DMS79 treated with DMSO at 0.1 percent for 48 hours (cell line): ENCODE data around the gene TSPAN16.
"Not testable (repeated sequence)": the region's sequence is repeated elsewhere in the genome, so short reads cannot be mapped to it uniquely, and the experiment has no call there.

ENCODE experiments used
- DNase-seq: peaks from one replicate; lab custom pipeline; 2025; lab: John Stamatoyannopoulos, UW

The TSPAN16 gene

DNA sequence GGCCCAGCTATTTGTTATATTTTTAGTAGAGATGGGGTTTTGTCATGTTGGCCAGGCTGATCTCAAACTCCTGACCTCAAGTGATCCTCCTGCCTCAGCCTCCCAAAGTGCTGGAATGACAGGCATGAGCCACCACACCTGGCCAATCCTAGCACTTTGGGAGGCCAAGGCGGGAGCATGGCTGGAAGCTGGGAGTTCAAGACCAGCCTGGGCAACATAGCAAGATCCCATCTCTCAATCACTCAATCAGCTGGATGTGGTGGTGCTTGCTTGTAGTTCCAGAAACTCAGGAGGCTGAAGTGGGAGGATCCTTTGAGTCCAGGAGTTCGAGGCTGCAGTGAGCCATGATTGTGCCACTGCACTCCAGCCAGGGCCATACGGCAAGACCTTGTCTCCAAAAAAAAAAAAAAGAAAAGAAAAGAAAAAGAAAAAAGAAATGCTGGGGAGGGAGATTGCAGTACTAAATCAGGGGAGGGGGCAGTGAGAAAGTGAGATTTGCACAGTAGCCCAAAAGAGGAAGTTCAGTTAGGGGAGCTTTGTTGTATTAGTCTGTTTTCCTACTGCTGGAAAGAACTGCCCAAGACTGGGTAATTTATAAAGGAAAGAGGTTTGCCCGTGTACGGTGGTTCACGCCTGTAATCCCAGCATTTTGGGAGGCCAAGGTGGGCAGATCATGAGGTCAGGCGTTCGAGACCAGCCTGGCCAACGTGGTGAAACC, 24.5 kb downstream of the TSPAN16 start:
- not testable (repeated sequence) for DNase-seq

DNA sequence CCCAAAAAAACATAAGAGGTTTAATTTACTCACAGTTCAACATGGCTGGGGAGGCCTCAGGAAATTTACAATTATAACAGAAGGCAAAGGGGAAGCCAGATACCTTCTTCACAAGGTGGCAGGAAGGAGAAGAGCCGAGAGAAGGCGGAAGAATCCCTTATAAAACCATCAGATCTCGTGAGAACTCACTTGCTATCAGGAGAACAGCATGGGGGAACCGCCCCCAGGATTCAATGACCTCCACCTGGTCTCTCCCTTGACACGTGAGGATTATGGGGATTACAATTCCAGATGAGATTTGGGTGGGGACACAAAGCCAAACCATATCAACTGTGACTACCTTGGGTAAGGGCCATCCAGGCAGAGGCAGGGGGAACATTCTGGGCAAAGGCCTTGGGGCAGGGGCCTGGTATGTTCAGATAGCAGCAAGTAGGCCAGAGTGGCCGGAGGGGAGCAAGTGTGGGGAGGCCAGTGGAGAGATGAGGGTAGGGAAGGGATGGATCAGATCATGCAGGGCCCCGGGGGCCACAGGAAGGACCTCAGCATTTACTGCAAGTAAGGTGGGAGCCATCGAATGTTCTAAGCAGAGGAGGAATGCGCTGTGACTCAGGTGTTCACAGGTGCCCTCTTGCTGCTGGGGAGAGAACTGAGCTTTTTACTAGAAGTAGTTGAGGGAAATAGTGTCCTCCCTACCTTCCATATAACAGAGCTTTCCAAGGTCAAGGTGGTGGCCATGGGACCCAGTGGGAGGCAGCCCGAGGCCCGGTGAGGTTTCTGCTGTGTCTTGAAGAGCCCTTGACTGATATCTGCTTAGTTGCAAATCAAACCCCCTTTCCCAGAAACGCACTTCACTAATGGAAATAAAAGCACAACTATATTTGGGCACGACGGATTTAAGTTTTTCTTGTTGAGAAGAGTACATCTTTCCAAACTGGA, 25.5 kb downstream of the TSPAN16 start:
- no peak for DNase-seq

DNA sequence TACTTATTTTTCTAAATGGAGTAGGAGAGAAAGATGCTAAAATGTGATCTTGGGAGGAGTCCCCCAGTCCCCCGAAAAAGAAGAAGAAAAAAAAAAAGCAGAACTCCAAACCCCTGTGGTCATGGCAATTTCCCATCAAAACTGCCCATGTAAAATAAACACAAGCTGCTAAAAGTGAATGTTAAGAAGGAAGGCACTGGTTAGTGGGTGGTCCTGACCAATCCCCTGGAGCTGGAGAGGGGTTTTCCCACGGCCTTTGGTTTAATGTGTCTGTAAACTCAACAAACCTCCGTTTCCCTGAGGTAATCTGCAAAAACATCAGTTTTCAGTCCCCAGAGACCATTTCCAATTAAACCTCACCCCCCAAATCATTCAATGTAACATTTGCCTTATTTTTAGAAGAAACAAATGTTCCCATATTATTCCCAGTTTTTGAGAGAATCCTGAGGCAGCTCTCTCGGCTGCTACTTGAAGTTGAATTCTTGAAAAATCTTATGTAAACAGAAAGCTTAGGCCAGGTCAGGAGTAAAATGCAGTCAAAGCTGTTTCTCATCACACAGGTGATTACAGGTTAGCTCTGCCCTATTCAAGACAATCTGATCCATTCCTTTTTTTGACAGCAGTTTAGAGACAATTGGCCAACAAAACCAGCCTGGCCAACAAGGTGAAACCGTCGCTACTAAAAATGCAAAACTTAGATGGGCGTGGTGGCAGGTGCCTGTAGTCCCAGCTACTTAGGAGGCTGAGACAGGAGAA, 26.5 kb downstream of the TSPAN16 start:
- DNase-seq = no peak

DNA sequence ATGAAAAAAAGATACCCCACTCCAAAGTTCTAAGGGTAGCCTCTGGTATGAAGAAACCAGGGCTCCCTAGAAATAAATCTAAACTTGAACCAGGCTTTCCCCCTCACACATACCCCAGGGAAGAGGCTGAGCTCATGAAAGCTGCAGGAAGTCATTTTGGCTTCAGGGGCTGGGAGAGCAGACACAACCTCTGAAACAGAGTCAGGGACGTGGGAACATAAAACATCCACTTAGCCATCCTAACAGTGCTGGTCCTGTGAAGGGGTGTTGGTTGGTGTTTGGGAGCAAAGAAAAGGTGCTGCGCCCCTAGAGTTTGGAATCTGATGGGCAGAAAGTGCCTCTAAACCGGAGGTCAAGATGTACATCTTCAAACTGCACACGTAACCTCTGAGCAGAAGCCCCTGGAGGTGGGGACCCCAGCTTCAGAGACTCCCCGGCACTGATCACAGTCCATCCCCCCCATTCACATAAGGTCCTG, 27.7 kb downstream of the TSPAN16 start:
- peak; percentile 22 for DNase-seq

DNA sequence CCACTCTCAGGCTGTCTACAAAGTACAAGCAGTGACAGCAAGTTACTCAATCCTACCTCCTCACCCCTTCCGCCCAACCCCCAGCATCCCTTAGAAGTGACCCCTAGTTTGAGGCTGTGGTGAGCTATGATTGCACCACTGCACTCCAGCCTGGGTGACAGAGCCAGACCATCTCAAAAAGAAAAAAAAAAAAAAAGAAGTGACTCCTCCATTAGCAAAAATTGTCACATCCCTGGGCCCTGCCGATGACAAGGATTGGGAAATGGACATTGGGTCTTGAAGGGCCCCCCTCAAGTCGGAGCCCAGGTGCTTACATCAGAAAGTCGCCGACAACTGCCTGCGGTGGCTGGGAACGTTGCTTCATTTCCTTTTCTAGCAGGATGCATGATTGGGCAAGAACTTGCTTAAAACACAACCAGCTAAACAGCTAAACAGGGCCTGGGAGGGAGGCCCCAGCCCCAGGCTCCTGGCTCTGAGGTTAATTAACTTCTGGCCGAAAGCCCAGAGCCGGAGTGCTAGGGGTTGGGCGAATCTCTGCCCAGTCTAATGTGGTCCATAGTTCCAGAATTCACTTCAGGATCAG, 28.2 kb downstream of the TSPAN16 start:
- peak; percentile 89 for DNase-seq

DNA sequence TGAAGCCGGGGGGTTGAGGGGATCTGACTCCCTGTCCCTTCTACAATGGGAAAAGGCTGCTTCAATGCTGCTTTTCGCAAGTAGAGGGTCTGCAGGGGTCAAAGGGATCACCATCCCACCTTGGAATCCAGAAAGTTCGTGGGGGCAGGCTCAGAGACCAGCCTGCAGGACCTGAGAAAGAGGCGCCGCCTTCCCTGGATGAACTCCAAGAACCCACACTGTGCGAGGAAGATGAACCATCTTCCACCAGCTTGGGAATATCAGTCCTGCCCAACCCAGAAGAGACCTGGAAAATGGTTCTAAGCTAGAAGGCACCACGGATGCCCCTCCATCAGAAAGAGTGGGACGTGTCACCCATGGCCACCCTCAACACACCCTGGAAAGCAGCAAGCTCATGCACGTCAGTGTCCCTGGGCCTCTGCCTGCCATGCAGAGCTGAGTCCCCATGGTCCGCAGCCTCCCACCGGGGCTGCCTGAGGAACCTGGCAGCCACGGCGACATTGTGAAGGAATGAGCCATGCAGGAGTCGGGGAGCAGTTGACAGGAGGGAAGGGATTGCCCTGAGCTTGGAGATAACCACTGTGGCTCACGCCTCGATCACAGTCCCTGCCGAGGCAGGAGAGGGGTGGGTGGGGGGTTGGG, 28.9 kb downstream of the TSPAN16 start:
- DNase-seq = no peak

DNA sequence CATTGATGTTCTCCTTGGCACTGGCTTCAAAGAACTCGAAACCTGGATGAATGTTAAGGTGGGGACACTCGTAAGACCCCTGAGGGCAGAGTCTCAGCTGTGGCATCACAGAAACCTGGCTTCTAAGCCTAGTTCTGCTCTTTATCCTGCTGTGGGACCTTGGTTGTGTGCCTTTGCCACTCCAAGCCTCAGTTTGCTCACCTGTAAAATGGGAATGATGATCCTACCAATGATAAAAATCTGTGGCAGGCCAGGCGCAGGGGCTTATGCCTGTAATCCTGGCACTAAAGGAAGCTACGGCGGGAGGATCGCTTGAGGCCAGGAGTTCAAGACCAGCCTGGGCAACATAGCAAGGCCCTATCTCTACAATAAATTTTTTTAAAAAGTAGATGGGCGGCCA, 29.6 kb downstream of the TSPAN16 start:
- no peak for DNase-seq

DNA sequence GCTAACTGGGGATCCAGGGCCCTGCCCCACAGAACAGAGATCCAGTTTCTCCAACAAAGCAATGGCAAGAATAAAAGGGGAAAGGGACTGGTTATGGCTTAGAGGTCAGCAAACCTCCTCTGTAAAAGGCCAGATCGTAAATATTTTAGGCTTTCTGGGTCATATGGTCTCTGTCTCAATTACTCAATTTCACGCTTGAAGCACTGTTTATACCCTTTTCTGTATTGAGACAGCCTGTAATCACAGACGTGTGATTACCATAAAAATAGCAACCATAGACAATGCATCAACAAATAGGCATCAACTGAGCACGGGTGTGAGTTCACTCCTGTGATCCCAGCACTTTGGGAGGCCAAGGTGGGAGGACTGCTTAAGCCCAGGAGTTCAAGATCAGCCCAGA, 34.2 kb downstream of the TSPAN16 start:
- no peak for DNase-seq

DNA sequence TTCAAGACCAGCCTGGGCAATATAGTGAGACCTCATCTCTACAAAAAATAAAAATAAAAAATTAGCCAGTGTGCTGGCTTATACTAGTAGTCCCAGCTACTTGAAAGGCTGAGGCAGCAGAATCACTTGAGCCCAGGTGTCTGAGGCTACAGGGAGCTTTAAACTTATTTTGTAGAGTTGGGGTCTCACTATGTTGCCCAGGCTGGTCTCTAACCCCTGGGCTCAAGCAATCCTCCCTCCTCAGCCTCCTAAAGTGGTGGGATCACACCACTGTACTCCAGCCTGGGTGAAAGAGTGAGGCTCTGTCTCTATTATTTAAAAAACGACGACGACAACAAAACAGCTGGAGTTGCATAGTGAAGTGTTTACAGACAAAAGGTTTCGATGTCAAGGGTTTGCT, 35.5 kb downstream of the TSPAN16 start:
- DNase-seq = no peak

DNA sequence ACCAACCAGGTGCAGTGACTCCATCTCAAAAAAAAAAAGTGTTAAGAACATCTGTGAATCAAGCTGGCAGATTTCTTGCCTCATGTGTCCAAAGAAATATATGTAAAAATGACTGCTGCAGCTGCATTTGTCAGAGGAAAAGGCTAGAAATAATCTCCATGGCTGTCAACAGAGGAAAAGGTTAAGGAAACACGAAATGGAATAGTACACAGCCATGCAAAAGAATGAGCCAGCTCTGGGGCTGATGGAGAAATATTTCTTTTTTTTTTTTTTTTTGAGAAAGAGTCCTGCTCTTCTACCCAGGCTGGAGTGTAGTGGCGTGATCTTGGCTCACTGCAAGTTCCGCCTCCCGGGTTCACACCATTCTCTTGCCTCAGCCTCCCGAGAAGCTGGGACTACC, 36.9 kb downstream of the TSPAN16 start:
- DNase-seq = no peak

DNA sequence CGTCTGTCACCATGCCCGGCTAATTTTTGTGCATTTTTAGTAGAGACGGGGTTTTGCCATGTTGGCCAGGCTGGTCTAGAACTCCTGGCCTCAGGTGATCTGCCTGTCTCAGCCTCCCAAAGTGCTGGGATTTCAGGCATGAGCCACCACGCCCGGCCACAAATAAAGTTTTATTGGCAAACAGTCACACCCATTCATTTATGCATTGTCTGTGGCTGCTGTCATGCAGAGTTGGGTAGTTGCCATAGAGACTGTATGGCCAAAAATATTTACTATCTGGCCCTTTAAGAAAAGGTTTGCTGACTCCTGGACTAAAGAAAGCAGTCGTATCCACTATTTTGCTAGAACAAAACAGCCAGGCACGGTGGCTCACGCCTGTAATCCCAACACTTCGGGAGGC, 37.9 kb downstream of the TSPAN16 start:
- not testable (repeated sequence) for DNase-seq

DNA sequence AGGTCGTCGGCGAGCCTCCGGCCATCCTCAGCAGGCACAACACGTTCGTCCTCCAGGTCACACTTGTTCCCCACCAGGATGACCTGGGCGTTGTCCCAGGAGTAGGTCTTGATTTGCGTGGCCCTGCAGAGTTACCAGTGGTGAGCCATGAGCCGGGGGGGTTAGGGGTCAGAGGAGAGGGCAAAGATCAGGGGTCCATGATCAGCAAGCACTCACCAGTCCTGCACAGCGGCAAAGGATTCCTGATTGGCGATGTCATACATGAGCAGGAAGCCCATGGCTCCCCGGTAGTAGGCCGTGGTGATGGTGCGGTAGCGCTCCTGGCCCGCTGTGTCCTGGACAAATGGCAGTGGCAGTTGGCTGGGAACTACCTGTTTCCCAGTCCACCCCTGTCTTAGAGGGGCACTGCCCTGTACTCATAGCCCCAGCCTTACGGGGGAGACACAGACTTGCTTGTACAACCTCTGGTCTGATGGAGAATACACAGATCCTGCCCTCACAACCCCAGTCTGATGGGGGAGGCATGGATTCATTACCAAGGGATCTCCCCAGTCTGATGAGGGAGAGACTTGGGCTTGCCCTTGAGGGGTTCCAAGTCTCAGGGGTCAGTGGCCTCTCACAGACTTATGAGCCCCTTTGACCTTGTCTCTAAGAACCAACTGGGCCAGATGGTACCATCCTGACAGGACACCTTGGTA, 39.6 kb downstream of the TSPAN16 start:
- DNase-seq = no peak

DNA sequence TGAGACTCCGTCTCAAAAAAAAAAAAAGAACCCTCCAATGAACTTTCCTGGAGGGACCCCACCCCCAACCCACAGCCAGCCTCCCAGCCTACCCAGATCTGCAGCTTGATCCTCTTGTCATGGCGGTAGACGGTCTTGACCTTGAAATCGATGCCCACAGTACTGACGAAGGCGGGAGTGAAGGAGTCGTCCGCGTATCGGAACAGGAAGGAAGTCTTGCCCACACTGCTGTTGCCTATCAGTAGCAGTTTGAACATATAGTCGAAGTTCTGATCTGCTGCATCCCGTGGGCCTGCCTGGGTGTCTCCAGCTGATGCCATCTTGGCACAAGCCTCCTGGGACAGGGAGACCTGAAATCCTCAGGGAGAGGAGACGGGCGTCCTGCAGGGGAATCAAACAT, 41.1 kb downstream of the TSPAN16 start:
- DNase-seq = no peak

DNA sequence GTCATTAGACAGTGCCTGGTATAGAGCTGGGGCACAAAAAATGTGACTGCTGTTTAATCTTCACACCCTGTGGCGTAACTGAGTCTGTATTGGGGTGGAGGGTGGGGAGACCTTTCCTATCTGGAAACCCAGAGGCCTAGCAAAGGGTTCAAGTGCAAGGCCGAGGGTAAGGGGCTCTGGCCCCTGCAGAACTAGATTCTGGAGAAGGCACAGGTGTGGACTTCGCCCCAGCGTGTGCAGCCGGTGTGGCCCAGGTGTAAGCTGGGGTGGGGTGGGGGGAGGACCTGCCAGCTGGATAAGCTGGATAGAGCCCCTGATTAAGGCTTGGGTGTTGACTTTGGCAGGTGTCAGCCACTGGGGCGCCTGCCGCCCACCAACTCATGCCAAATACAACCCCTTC, 42.2 kb downstream of the TSPAN16 start:
- DNase-seq = no peak

DNA sequence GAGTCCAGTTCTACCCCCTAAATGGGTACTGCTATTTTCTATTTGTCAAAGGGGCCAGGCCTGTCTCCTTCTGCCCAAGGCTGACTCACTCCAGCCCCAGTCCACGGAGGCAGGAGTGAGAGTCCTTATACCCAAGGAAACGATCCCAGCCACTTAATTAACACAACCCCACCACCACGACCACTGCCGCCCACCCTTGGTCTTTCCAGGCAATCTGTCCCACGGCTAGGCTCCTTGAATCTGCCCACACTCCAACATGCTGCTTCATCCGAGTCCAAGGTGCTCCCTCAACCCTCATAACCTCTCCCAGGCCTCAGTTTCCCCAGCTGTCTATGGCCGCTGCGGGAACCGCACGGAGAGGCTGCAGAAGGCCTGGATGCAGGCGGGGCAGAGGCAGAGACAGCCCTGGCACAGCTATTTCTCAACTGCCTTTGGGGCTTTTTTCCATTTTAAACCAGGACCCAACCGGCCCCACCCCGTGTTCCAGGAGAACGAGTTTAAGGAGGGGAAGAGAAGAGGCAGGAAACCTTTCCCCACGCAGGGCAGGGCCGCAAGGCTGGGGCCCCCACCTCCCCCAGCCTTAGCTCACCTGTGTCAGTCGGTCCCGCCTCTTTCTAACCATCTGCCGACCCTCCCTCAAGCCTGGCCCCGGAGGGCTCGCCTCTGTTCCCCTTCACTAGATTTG, 42.8 kb downstream of the TSPAN16 start:
- no peak for DNase-seq

DNA sequence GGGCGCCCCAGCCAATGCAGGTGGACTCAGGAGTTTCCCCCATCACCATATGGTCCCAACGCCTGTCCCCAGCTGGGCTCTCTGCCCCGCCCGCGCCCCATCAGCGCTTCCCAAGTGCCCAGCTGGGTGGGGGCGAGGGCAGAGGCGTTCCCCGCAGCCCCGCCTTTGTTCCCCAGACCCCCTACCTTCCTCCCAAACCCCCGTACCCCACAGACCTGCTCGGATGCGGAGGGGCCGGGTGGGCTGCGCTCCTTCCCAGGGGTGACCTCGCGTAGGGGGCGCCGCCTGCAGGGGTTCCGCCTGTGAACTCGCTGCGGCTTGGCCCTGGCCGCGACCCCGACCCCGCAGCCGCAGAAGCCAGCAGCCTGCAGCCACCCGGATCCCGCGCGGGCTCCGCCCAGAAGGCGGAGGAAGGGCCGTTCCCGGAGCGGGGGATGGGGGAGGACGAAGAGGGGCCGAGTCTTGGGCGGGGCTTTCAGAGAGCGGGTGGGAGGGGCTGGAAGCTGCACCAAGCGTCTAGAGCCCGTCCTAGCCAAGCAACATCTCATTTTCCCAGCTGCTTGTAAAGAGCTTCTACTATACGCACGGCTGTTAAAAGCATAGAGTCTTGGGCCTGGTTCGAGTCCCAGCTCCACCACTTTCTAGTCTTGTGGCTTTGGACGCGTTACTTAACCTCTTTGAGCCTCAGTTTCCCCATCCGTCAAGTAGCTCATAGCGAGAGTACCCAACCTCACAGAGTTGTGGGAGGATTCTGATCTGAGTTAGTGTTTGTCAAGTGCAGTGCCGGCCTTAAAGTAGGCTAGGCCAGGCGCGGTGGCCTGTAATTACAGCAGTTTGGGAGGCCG, 43.5 kb downstream of the TSPAN16 start, which contains the start of gene RAB3D:
Gene RAB3D, minus strand, starts transcription at position 404 of the 845 bp plus-strand sequence. CDS start 2,258 bp downstream, outside the sequence.
- DNase-seq = peak; percentile 95

DNA sequence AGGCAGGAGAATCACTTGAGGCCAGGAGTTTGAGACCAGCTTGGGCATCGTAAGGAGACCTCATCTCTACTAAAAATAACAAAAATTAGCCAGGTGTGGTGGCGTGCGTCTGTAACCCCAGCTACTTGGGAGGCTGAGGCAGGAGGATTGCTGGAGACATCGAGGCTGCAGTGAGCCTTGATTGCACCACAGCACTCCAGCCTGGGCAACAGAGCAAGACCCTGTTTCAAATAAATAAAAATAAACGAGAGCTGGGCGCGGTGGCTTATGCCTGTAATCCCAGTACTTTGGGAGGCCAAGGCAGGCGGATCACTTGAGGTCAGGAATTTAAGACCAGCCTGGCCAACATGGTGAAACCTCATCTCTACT, 44.1 kb downstream of the TSPAN16 start:
- DNase-seq = not testable (repeated sequence)

DNA sequence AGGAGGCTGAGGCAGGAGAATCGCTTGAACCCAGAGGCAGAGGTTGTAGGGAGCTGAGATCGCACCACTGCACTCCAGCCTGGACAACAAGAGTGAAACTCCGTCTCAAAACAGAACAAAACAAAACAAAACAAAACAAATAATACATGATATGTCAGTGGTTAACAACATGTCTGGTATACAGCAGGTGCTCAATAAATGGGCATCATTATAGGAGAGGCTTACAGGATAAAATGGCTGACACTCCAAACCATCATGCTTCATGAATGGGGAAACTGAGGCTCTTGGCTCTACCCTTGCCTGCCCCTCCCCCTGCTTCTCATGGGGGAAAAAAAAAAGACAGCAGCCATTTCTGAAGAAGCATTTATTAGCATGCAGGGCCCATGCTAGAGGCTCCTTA, 46.5 kb downstream of the TSPAN16 start:
- no peak for DNase-seq

DNA sequence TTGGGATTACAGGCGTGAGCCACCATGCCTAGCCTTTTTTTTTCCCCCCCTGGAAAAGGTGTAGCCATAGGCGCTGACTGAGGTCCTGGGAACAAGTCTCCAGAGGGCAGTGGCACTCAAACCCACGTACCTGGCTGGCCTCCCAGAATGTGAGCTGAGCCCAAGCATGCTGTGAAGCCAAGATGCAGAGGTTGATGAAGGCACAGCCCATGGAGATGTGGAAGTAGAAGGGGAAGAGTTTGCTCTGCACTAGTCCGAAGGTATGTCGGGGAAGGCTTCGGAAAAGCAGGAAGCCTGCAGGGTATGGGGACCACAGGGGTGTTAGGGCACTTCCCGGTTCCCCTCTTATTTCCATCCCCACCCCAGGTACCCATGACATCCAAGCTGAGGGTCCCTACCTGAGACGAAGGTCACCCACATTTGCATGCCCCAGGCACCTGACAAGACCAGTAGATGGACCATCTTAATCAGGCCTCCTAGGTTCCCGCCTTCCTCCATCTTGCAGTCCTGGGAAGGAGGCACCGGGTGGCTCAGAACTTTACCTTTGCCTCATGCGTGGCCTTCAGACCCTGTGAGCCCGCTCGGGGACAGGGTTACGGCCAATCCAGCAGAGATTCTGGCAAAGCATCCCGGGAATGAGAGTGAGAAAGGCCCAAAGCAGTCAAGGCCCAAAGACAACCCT, 49.3 kb downstream of the TSPAN16 start:
- DNase-seq = peak; percentile 40
